ENCODE measurements around the gene CHRNB4. TPM values are rescaled to one million over a fixed set of nuclear protein-coding genes. Genes with fewer than 3 reads are reported as not detected.

Gene CHRNB4
- total RNA-seq, 1 donor from 2014 or later = not detected

DNA sequence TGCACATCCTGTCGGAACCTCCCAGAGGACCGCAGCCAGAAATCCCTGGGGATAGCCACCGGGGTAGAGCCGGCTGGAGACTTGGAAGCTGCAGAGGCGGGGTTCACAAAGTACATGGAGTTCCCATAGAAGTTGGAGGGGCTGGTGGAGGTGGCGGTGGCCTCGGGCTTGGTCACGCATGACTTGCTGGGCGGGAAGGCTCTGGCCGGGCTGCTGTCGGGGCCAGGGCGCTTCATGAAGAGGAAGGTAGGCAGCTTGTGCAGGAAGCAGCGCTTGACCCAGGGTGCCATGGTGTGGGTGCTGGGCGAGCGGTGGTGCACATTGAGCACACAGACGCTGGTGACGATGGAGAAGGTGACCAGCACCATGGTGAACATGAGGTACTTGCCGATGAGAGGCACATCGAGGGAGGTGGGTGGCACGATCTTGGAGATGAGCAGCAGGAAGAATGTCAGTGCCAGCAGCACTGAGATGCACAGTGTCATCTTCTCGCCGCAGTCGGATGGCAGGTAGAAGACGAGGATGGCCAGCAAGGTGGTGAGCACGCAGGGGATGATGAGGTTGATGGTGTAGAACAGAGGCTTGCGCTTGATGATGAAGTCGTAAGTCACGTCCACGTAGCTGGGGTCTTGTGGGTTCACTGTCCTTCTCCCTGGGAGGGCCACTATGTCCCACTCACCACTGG is 11.8 kb downstream of the CHRNB4 start:
- H3K9me3 ChIP-seq = peaks cover 0 to 5% of the 10 kb centered on the region in 2 donors
- no peaks in the 10 kb centered on the region for H3K36me3 ChIP-seq
- no peaks in the 10 kb centered on the region for H3K4me1 ChIP-seq
- H3K27me3 ChIP-seq = no peaks in the 10 kb centered on the region
- intact Hi-C loops (cut with DNase I) = no loop called here
- DNase-seq (ENCODE audit: low spot score in 2 of 2) = no peak
- no peak overlapping the region for H3K4me3 ChIP-seq
- TF ChIP-seq CTCF (IDR thresholded peaks at IDR 0.05) = no peak
- H3K27ac ChIP-seq = no peak overlapping the region

- no peaks in the 10 kb centered on the region for H3K9me3 ChIP-seq
- H3K4me1 ChIP-seq = no peaks in the 10 kb centered on the region
- no peaks in the 10 kb centered on the region for H3K36me3 ChIP-seq
- no peak overlapping the region for H3K27ac ChIP-seq
- H3K4me3 ChIP-seq = no peak overlapping the region
- no peak for DNase-seq (ENCODE audit: low spot score in 2 of 2)
- intact Hi-C loops (cut with DNase I) = no loop called here
- no peaks in the 10 kb centered on the region for H3K27me3 ChIP-seq
- TF ChIP-seq CTCF (IDR thresholded peaks at IDR 0.05) = no peak
These were observed 12.8 kb downstream of the CHRNB4 start for GRCh38 chr15:78628227-78628626.

DNA sequence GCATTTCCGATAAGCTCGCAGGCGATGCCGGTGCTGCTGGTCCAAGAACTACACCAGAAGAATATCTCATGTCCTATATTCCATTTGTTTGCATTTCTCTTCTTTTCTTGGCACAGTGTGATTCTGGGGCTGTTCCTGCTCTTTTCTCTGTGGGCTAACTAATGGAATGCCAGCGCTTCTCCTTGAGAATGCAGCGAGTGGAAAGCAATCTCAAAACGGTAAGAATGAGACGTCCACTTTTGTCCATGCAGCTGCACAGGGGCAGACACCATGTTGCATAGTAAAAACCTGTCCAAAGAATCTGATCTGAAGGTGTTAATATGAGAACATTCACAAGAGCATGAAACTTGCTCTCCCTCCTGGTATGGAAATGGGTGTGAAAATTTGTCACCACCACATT is 13.7 kb downstream of the CHRNB4 start:
- Histone ChIP-seq H3K4me1 (no peaks in the 10 kb centered on the region), H3K4me3 (no peak overlapping the region), H3K36me3 (no peaks in the 10 kb centered on the region), H3K9me3 (no peaks in the 10 kb centered on the region), H3K27me3 (no peaks in the 10 kb centered on the region), H3K27ac (no peak overlapping the region)
- no peak for DNase-seq (ENCODE audit: low spot score in 2 of 2)
- no peak for TF ChIP-seq CTCF (IDR thresholded peaks at IDR 0.05)
- intact Hi-C loops (cut with DNase I) = no loop called here

GRCh38 chr15:78626381-78626995 is 14.5 kb downstream of the CHRNB4 start:
- Histone ChIP-seq H3K4me1 (no peaks in the 10 kb centered on the region), H3K27me3 (no peaks in the 10 kb centered on the region), H3K27ac (no peak overlapping the region), H3K36me3 (no peaks in the 10 kb centered on the region), H3K4me3 (no peak overlapping the region), H3K9me3 (no peaks in the 10 kb centered on the region)
- intact Hi-C loops (cut with DNase I) = no loop called here
- TF ChIP-seq CTCF (IDR thresholded peaks at IDR 0.05) = no peak
- no peak for DNase-seq (ENCODE audit: low spot score in 2 of 2)

DNA sequence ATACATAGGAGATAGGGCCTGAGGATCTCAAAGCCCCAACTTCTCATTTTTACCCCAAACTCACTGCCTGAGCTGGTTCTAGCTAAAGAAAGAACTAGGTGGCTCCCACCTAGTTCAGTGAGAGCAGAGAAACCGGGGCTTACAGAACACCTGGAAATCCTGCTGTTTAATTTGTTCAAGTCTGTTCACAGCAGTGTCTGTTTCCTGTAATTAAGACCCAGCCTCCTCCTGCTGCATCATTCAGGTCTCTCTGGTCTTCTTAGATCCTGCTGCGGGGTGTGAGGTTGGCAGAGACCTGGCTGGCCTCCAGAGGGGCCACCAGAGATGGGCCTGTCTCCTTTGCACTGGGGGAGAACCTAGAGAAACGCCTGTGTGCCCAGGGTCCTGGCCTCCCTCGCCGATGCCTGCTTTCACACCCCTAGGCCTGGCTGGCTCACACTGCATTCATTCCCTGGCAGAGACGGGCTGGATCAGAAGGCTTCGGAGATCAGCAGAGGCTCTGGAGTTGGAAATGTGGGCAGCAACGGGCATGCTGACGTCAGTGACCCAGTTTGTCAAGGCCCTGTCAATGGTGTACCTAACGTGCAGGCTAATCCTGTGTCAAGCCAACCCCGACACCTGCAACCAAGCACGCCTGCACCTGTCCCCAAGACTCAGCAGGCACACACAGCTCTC is 15.3 kb downstream of the CHRNB4 start:
- no peaks in the 10 kb centered on the region for H3K9me3 ChIP-seq
- no peak overlapping the region for H3K4me3 ChIP-seq
- intact Hi-C loops (cut with DNase I) = no loop called here
- no peak for DNase-seq (ENCODE audit: low spot score in 2 of 2)
- no peaks in the 10 kb centered on the region for H3K4me1 ChIP-seq
- H3K36me3 ChIP-seq = no peaks in the 10 kb centered on the region
- H3K27me3 ChIP-seq = no peaks in the 10 kb centered on the region
- no peak for TF ChIP-seq CTCF (IDR thresholded peaks at IDR 0.05)
- no peak overlapping the region for H3K27ac ChIP-seq

Measured in ascending aorta (tissue), 2 donors.